SK-N-SH (cell line): Measurements from ENCODE around the gene RPH3AL. TPM values are rescaled to one million over a fixed set of nuclear protein-coding genes. Genes with fewer than 3 reads are reported as not detected.

Experiments used
- CTCF ChIA-PET: fragments of 300-600, 350-600 bp; formaldehyde crosslinking; extraction: SDS; loops from one replicate; lab custom pipeline; 2021; lab: Yijun Ruan, JAX
- POLR2A ChIA-PET: fragments of 350-600 bp; sonication (Branson Sonifier 250); formaldehyde crosslinking; extraction: SDS; loops from one replicate; lab custom pipeline; 2020; ENCODE audit warnings: antibody characterized with exemption, inconsistent platforms; lab: Yijun Ruan, JAX
- DNase-seq: peaks from one replicate; pipeline ENCODE4 v3.0.0; 2012
- H2AFZ ChIP-seq: fragments of 200-600 bp; sonication (generic); 2 replicates; pipeline ENCODE4 v1.8.1; 2016; ENCODE audit warnings: antibody characterized with exemption, mild to moderate bottlenecking, low read depth
- H3F3A ChIP-seq: fragments of 200-600 bp; sonication (generic); replicated peaks from 2 replicates; pipeline ENCODE3; 2016; ENCODE audit warnings: antibody characterized with exemption, mild to moderate bottlenecking; ENCODE audit not compliant: insufficient read depth
- H3K27ac ChIP-seq, 2 experiments: fragments of 200-500 bp in 1 of 2; fragments of 200-600 bp in 1 of 2; sonication (Bioruptor generic) in 1 of 2; sonication (generic), shearing (Covaris generic) in 1 of 2; 2 replicates each; pipeline versions ENCODE4 v1.5.1 to v1.6.1; 2014 to 2016; ENCODE audit warnings: low read depth in 2 of 2, inconsistent platforms in 1 of 2, low read length in 1 of 2, mild to moderate bottlenecking in 1 of 2, mixed read lengths in 1 of 2
- H3K27me3 ChIP-seq: fragments of 200-600 bp; sonication (generic), shearing (Covaris generic); 2 replicates; pipeline ENCODE4 v1.6.1; 2016; ENCODE audit warnings: mixed run types; ENCODE audit not compliant: insufficient read depth
- H3K36me3 ChIP-seq, 2 experiments: fragments of 200-500 bp in 1 of 2; fragments of 200-600 bp in 1 of 2; sonication (Bioruptor generic) in 1 of 2; sonication (generic) in 1 of 2; replicated peaks in 1 of 2; 2 replicates each; pipeline versions ENCODE3 to v1.5.1; 2014 to 2016; ENCODE audit warnings: low read length in 1 of 2, mild to moderate bottlenecking in 1 of 2; ENCODE audit not compliant: insufficient read depth in 2 of 2, control insufficient read depth in 1 of 2
- H3K4me1 ChIP-seq, 2 experiments: fragments of 200-500 bp in 1 of 2; fragments of 200-600 bp in 1 of 2; sonication (Bioruptor generic) in 1 of 2; sonication (generic), shearing (Covaris generic) in 1 of 2; 2 replicates each; pipeline versions ENCODE4 v1.5.1 to v1.6.1; 2014 to 2016; ENCODE audit warnings: low read depth in 1 of 2, low read length in 1 of 2, mixed run types in 1 of 2; ENCODE audit not compliant: insufficient read depth in 2 of 2, control insufficient read depth in 1 of 2
- H3K4me2 ChIP-seq: fragments of 200-600 bp; sonication (generic), shearing (Covaris generic); 2 replicates; pipeline ENCODE4 v1.6.1; 2017; ENCODE audit warnings: mixed run types
- H3K4me3 ChIP-seq, 2 experiments: fragments of 200-500 bp in 1 of 2; fragments of 200-600 bp in 1 of 2; sonication (Bioruptor generic) in 1 of 2; sonication (generic), shearing (Covaris generic) in 1 of 2; 2 replicates each; pipeline versions ENCODE4 v1.5.1 to v1.8.1; 2014 to 2016; ENCODE audit warnings: low read depth in 2 of 2, inconsistent platforms in 1 of 2, low read length in 1 of 2, mild to moderate bottlenecking in 1 of 2, mixed read lengths in 1 of 2, moderate library complexity in 1 of 2
- H3K79me2 ChIP-seq: fragments of 200-600 bp; sonication (generic); 2 replicates; pipeline ENCODE4 v1.8.1; 2017; ENCODE audit warnings: mild to moderate bottlenecking; ENCODE audit not compliant: insufficient read depth
- H3K9ac ChIP-seq: fragments of 200-600 bp; sonication (generic); 2 replicates; pipeline ENCODE4 v1.6.1; 2017; ENCODE audit warnings: mixed run types
- H3K9me2 ChIP-seq: fragments of 200-600 bp; sonication (generic); 2 replicates; pipeline ENCODE4 v1.6.1; 2017; ENCODE audit warnings: mixed run types
- H3K9me3 ChIP-seq: fragments of 200-600 bp; sonication (generic); 2 replicates; pipeline ENCODE4 v1.6.1; 2017; ENCODE audit warnings: mixed run types, mild to moderate bottlenecking, moderate library complexity
- H4K20me1 ChIP-seq: fragments of 200-600 bp; sonication (generic); 2 replicates; pipeline ENCODE4 v1.6.1; 2017; ENCODE audit warnings: mild to moderate bottlenecking, mixed run types; ENCODE audit not compliant: insufficient read depth
- CHD2 ChIP-seq: fragments of 150-350 bp; IDR thresholded peaks from 2 replicates; pipeline ENCODE4 v1.6.1; 2018; ENCODE audit warnings: low read length; ENCODE audit not compliant: partially characterized antibody
- ELF1 ChIP-seq: IDR thresholded peaks from 2 replicates; pipeline ENCODE4 v1.4.0; 2012
- EP300 ChIP-seq, 2 experiments: IDR thresholded peaks; 2 replicates each; pipeline versions ENCODE4 v1.4.0 to v1.6.1; 2012; ENCODE audit warnings: borderline replicate concordance in 1 of 2, low read depth in 1 of 2, low read length in 1 of 2
- EZH2phosphoT487 ChIP-seq: fragments of 200-600 bp; sonication (generic); IDR thresholded peaks from 2 replicates; pipeline ENCODE4 v1.6.1; 2017; ENCODE audit warnings: low read depth, mixed run types, mild to moderate bottlenecking, antibody characterized with exemption, moderate library complexity, borderline replicate concordance
- GABPA ChIP-seq: IDR thresholded peaks from 2 replicates; pipeline ENCODE4 v1.4.0; 2012; ENCODE audit warnings: low read depth, mild to moderate bottlenecking
- JUND ChIP-seq: IDR thresholded peaks from 2 replicates; pipeline ENCODE4 v1.4.0; 2012
- MEF2A ChIP-seq: IDR thresholded peaks from 2 replicates; pipeline ENCODE4 v1.4.0; 2012; ENCODE audit warnings: low read depth, borderline replicate concordance
- MXI1 ChIP-seq: IDR thresholded peaks from 2 replicates; pipeline ENCODE4 v1.6.1; 2012; ENCODE audit warnings: mild to moderate bottlenecking, low read depth, low read length, improper control_type of control experiment
- NRF1 ChIP-seq: IDR thresholded peaks from 2 replicates; pipeline ENCODE4 v1.6.1; 2012; ENCODE audit warnings: low read depth, mild to moderate bottlenecking, low read length
- RAD21 ChIP-seq: IDR thresholded peaks from 2 replicates; pipeline ENCODE4 v1.6.1; 2012; ENCODE audit warnings: mild to moderate bottlenecking, low read length
- TAF1 ChIP-seq: IDR thresholded peaks from 2 replicates; pipeline ENCODE4 v1.6.1; 2012; ENCODE audit warnings: low read depth, mild to moderate bottlenecking, low read length, moderate library complexity, borderline replicate concordance
- TCF12 ChIP-seq: IDR thresholded peaks from 2 replicates; pipeline ENCODE4 v1.4.0; 2012
- USF1 ChIP-seq: IDR thresholded peaks from 2 replicates; pipeline ENCODE4 v1.4.0; 2012; ENCODE audit warnings: low read depth, borderline replicate concordance
- YY1 ChIP-seq: IDR thresholded peaks from 2 replicates; pipeline ENCODE4 v1.4.0; 2012; ENCODE audit warnings: low read depth, mild to moderate bottlenecking
- ZBTB33 ChIP-seq: IDR thresholded peaks from 2 replicates; pipeline ENCODE4 v1.4.0; 2012; ENCODE audit warnings: low read depth, borderline replicate concordance
- WGBS: methylation state at CpG from one replicate; pipeline ENCODE4 v1.1.6; 2017; ENCODE audit warnings: low lambda C conversion rate; 5-methylcytosine and 5-hydroxymethylcytosine counted together
- polyA plus RNA-seq, 3 experiments: library from polyadenylated mRNA; depleted of rRNA; stranded (reverse); fragments of >200 nt; gene quantifications; 2 replicates each; pipeline ENCODE4 v1.2.3, GENCODE V29; 2012
- TF ChIP-seq, protein P1 (sequence below): IDR thresholded peaks from 2 replicates; pipeline ENCODE4 v1.6.1; 2012; ENCODE audit warnings: mild to moderate bottlenecking, low read depth, low read length, moderate library complexity
- TF ChIP-seq, protein P2 (sequence below): fragments of 150-350 bp; IDR thresholded peaks from 2 replicates; pipeline ENCODE4 v1.6.1; 2016; ENCODE audit warnings: mild to moderate bottlenecking, low read depth, low read length
- TF ChIP-seq, protein P3 (sequence below): fragments of 150-350 bp; IDR thresholded peaks from 2 replicates; pipeline ENCODE4 v1.6.1; 2017; ENCODE audit warnings: antibody characterized with exemption, low read length, low read depth, borderline replicate concordance
- TF ChIP-seq, protein P4 (sequence below): IDR thresholded peaks from 2 replicates; pipeline ENCODE4; 2012

The RPH3AL gene
- polyA plus RNA-seq, 1 of the 3 experiments (the other 2 are of a cell fraction): 2.9 TPM

GRCh38 chr17:208429-208828 is 144.2 kb downstream of the RPH3AL start (continued):
- TF ChIP-seq, protein P1, sequence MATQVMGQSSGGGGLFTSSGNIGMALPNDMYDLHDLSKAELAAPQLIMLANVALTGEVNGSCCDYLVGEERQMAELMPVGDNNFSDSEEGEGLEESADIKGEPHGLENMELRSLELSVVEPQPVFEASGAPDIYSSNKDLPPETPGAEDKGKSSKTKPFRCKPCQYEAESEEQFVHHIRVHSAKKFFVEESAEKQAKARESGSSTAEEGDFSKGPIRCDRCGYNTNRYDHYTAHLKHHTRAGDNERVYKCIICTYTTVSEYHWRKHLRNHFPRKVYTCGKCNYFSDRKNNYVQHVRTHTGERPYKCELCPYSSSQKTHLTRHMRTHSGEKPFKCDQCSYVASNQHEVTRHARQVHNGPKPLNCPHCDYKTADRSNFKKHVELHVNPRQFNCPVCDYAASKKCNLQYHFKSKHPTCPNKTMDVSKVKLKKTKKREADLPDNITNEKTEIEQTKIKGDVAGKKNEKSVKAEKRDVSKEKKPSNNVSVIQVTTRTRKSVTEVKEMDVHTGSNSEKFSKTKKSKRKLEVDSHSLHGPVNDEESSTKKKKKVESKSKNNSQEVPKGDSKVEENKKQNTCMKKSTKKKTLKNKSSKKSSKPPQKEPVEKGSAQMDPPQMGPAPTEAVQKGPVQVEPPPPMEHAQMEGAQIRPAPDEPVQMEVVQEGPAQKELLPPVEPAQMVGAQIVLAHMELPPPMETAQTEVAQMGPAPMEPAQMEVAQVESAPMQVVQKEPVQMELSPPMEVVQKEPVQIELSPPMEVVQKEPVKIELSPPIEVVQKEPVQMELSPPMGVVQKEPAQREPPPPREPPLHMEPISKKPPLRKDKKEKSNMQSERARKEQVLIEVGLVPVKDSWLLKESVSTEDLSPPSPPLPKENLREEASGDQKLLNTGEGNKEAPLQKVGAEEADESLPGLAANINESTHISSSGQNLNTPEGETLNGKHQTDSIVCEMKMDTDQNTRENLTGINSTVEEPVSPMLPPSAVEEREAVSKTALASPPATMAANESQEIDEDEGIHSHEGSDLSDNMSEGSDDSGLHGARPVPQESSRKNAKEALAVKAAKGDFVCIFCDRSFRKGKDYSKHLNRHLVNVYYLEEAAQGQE: no peak
- no peak for TF ChIP-seq TAF1
- TF ChIP-seq, protein P2, sequence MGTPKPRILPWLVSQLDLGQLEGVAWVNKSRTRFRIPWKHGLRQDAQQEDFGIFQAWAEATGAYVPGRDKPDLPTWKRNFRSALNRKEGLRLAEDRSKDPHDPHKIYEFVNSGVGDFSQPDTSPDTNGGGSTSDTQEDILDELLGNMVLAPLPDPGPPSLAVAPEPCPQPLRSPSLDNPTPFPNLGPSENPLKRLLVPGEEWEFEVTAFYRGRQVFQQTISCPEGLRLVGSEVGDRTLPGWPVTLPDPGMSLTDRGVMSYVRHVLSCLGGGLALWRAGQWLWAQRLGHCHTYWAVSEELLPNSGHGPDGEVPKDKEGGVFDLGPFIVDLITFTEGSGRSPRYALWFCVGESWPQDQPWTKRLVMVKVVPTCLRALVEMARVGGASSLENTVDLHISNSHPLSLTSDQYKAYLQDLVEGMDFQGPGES: no peak
- no peak for TF ChIP-seq EZH2phosphoT487
- TF ChIP-seq RAD21: no peak
- TF ChIP-seq EP300 (IDR thresholded peaks at IDR 0.05; ENCODE audit: borderline replicate concordance in 1 of 2, low read depth in 1 of 2, low read length in 1 of 2): no peak
- no peak for TF ChIP-seq ELF1

DNA sequence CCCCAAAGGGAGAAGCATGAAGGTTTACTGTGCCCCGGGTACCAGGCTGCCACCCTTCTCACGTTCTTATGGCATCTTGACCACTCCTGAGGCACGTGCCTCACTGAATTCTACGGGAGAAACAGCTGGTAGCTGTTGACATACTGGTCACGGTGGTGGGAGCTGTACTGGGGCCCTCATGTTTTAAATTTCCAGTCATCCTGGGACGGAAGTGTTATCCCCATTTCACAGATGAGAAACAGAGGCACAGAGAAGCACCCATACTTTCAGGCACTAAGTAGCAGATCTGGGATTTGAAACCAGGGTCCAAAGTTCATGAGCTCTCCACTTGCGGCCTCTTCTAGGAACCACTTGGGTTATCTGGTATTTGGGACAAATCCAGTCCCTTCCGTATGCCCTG is 144.8 kb downstream of the RPH3AL start:
- Histone ChIP-seq H3K27me3 (no peaks in the 10 kb centered on the region), H3F3A (no peaks in the 10 kb centered on the region), H3K79me2 (no peaks in the 10 kb centered on the region), H3K9ac (no peak overlapping the region)
- WGBS: 60% methylated on average over 8 of the region's 8 CpGs
- TF ChIP-seq NRF1 (no peak), JUND (no peak), ELF1 (no peak), MXI1 (no peak), TCF12 (no peak), CHD2 (no peak), EZH2phosphoT487 (no peak), USF1 (no peak), YY1 (no peak), ZBTB33 (no peak), RAD21 (no peak), MEF2A (no peak), GABPA (no peak)
- TF ChIP-seq, protein P3, sequence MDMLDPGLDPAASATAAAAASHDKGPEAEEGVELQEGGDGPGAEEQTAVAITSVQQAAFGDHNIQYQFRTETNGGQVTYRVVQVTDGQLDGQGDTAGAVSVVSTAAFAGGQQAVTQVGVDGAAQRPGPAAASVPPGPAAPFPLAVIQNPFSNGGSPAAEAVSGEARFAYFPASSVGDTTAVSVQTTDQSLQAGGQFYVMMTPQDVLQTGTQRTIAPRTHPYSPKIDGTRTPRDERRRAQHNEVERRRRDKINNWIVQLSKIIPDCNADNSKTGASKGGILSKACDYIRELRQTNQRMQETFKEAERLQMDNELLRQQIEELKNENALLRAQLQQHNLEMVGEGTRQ: no peak
- TF ChIP-seq, protein P4, sequence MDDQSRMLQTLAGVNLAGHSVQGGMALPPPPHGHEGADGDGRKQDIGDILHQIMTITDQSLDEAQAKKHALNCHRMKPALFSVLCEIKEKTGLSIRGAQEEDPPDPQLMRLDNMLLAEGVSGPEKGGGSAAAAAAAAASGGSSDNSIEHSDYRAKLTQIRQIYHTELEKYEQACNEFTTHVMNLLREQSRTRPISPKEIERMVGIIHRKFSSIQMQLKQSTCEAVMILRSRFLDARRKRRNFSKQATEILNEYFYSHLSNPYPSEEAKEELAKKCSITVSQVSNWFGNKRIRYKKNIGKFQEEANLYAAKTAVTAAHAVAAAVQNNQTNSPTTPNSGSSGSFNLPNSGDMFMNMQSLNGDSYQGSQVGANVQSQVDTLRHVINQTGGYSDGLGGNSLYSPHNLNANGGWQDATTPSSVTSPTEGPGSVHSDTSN: no peak
- TF ChIP-seq, all 33 proteins: peak for 0
- POLR2A ChIA-PET: no interaction called here
- H3K9me3 ChIP-seq: no peaks in the 10 kb centered on the region
- H4K20me1 ChIP-seq: no peaks in the 10 kb centered on the region
- H3K9me2 ChIP-seq: no peaks in the 10 kb centered on the region
- no peak overlapping the region for H3K4me2 ChIP-seq
- H2AFZ ChIP-seq: no peak overlapping the region
- no peak overlapping the region for H3K4me3 ChIP-seq
- H3K4me1 ChIP-seq: no peaks in the 10 kb centered on the region
- no peaks in the 10 kb centered on the region for H3K36me3 ChIP-seq
- CTCF ChIA-PET: no interaction called here
- DNase-seq: no peak
- no peak overlapping the region for H3K27ac ChIP-seq
